HepG2 (cell line): ENCODE results near the gene TKFC. TPM values are rescaled to one million over a fixed set of nuclear protein-coding genes. Genes with fewer than 3 reads are reported as not detected.
A peak's percentile ranks its signal among the peaks of the same experiment; 100 is the strongest.

Experiments used
- ATAC-seq: fragments of 200-7000 bp; cut with Tn5 transposase; 3 replicates; pipeline ENCODE4 v1.9.1; 2020; ENCODE audit warnings: mild to moderate bottlenecking, moderate library complexity
- BruUV-seq: library from RNA; stranded (reverse); fragments of 400-500 nt; replicated peaks from 2 replicates; lab custom pipeline; 2021; lab: Mats Ljungman, UMichigan
- CTCF ChIA-PET: fragments of 300-600 bp; formaldehyde crosslinking; extraction: SDS; loops from one replicate; lab custom pipeline; 2021; ENCODE audit warnings: low total read pairs, inconsistent platforms, low intra/inter-chr PET ratio; lab: Yijun Ruan, JAX
- POLR2A ChIA-PET: fragments of 350-600 bp; sonication (Branson Sonifier 250); formaldehyde crosslinking; loops from one replicate; lab custom pipeline; 2020; ENCODE audit warnings: antibody characterized with exemption, inconsistent platforms; lab: Yijun Ruan, JAX
- DNase-seq: peaks from one replicate; pipeline ENCODE4 v3.0.0-alpha.2; 2015; ENCODE audit warnings: low spot score
- FAIRE-seq: peaks from 3 replicates; lab custom pipeline; 2011; peaks lifted over from hg19 to GRCh38; lab: Jason Lieb, UNC
- H2AFZ ChIP-seq: one replicate; pipeline ENCODE4 v1.6.1; 2011; ENCODE audit warnings: low read length, inconsistent platforms
- H3K27ac ChIP-seq: fragments of 300-600 bp; 3 replicates; pipeline ENCODE4 v1.8.0; 2011; ENCODE audit warnings: mixed run types, mild to moderate bottlenecking, mixed read lengths, low read length, inconsistent platforms; ENCODE audit not compliant: insufficient read depth; ENCODE audit errors: extremely low read length
- H3K27me3 ChIP-seq, 2 experiments: fragments of 200-600 bp in 1 of 2; 2 replicates in 1 of 2; 3 replicates in 1 of 2; pipeline versions ENCODE4 v1.6.0 to v1.8.0; 2011; ENCODE audit warnings: low read length in 2 of 2, mild to moderate bottlenecking in 2 of 2, moderate library complexity in 2 of 2, inconsistent platforms in 1 of 2; ENCODE audit not compliant: insufficient read depth in 2 of 2, control insufficient read depth in 1 of 2
- H3K36me3 ChIP-seq, 2 experiments: fragments of 200-600 bp in 1 of 2; replicated peaks in 1 of 2; 2 replicates in 1 of 2; 3 replicates in 1 of 2; pipeline versions ENCODE4 v1.5.1 to v1.8.0; 2011; ENCODE audit warnings: low read length in 2 of 2, inconsistent platforms in 1 of 2; ENCODE audit not compliant: insufficient read depth in 2 of 2, control insufficient read depth in 1 of 2
- H3K4me1 ChIP-seq: 2 replicates; pipeline ENCODE4 v1.5.1; 2012; ENCODE audit warnings: low read length, inconsistent platforms; ENCODE audit not compliant: insufficient read depth
- H3K4me2 ChIP-seq: 2 replicates; pipeline ENCODE4 v1.6.0; 2011; ENCODE audit warnings: low read depth, low read length, inconsistent platforms
- H3K4me3 ChIP-seq, 3 experiments: fragments of 200-600 bp in 1 of 3; sonication (generic), shearing (Covaris generic) in 1 of 3; replicated peaks in 1 of 3; 2 replicates each; pipeline ENCODE4 v1.5.1; 2011 to 2016; ENCODE audit warnings: low read length in 3 of 3, inconsistent platforms in 2 of 3, low read depth in 2 of 3, mild to moderate bottlenecking in 2 of 3, control low read depth in 1 of 3, mixed read lengths in 1 of 3; ENCODE audit not compliant: insufficient read depth in 1 of 3
- H3K79me2 ChIP-seq: one replicate; pipeline ENCODE4 v1.6.1; 2011; ENCODE audit warnings: low read length, inconsistent platforms; ENCODE audit not compliant: insufficient read depth
- H3K9ac ChIP-seq: 2 replicates; pipeline ENCODE4 v1.6.0; 2011; ENCODE audit warnings: mild to moderate bottlenecking, low read depth, low read length, inconsistent platforms; ENCODE audit not compliant: insufficient read depth
- H3K9me3 ChIP-seq: 2 replicates; pipeline ENCODE4 v1.5.1; 2012; ENCODE audit warnings: mild to moderate bottlenecking, low read length
- H4K20me1 ChIP-seq: 2 replicates; pipeline ENCODE4 v1.6.0; 2011; ENCODE audit warnings: inconsistent platforms, mild to moderate bottlenecking, low read length, moderate library complexity; ENCODE audit not compliant: insufficient read depth
- AGO2 ChIP-seq: fragments of 200-400 bp; formaldehyde crosslinking; optimal IDR thresholded peaks from 2 replicates; pipeline ENCODE3; 2017; ENCODE audit warnings: mild to moderate bottlenecking, low read depth, low read length, moderate library complexity
- ARNT2 ChIP-seq: sonication (generic); formaldehyde crosslinking; IDR thresholded peaks from 2 replicates; pipeline ENCODE4 v1.8.0; 2022; ENCODE audit warnings: mild to moderate bottlenecking, low read depth, missing genetic modification reagents, moderate library complexity
- FIP1L1 ChIP-seq: fragments of 200-400 bp; formaldehyde crosslinking; IDR thresholded peaks from 2 replicates; pipeline ENCODE4 v1.6.1; 2018; ENCODE audit warnings: low read depth, mild to moderate bottlenecking, low read length, moderate library complexity, borderline replicate concordance; ENCODE audit not compliant: insufficient read depth
- MNT ChIP-seq: fragments of 450-650 bp; IDR thresholded peaks from 2 replicates; pipeline ENCODE4 v1.6.1; 2016
- NR2F2 ChIP-seq: IDR thresholded peaks from 2 replicates; pipeline ENCODE4 v1.6.1; 2012; ENCODE audit warnings: low read depth, inconsistent platforms, borderline replicate concordance
- POLR2AphosphoS5 ChIP-seq: IDR thresholded peaks from 2 replicates; pipeline ENCODE4 v1.6.1; 2012; ENCODE audit warnings: low read depth, low read length
- SMYD3 ChIP-seq: sonication (generic); formaldehyde crosslinking; IDR thresholded peaks from 2 replicates; pipeline ENCODE4 v1.8.1; 2023; ENCODE audit warnings: mild to moderate bottlenecking, missing genetic modification reagents
- U2AF1 ChIP-seq: fragments of 200-400 bp; formaldehyde crosslinking; optimal IDR thresholded peaks from 2 replicates; pipeline ENCODE3; 2017; ENCODE audit warnings: mild to moderate bottlenecking, low read depth, low read length
- ZNF20 ChIP-seq: sonication (generic); formaldehyde crosslinking; IDR thresholded peaks from 2 replicates; pipeline ENCODE4 v1.4.0; 2020; ENCODE audit warnings: mild to moderate bottlenecking, moderate library complexity, missing genetic modification reagents
- ZNF224 ChIP-seq: sonication (generic); formaldehyde crosslinking; IDR thresholded peaks from 2 replicates; pipeline ENCODE4 v1.5.0; 2020; ENCODE audit warnings: mild to moderate bottlenecking, missing genetic modification reagents
- whole genome bisulfite sequencing: methylation state at CpG from one replicate; pipeline ENCODE4 v1.1.6; 2017; ENCODE audit warnings: low lambda C conversion rate; 5-methylcytosine and 5-hydroxymethylcytosine counted together
- in situ Hi-C: cut with HindIII; loops from 2 replicates; pipeline ENCODE4 v1.10.0; 2017; ENCODE audit warnings: low pct_unique_long_range_greater_than_20kb; ENCODE audit not compliant: extremely low pct_ligation_motif_present
- intact Hi-C: fragments of 100-400 bp; cut with micrococcal nuclease; formaldehyde crosslinking; loops from one replicate; pipeline ENCODE4 v1.10.0; 2022; ENCODE audit not compliant: unreplicated experiment
- polyA plus RNA-seq, 8 experiments: library from polyadenylated mRNA; depleted of rRNA in 3 of 8; stranded (reverse) in 7 of 8; unstranded in 1 of 8; fragments of >200 nt; fragmentation: Illumina TruSeq in 4 of 8; extraction: Trizol in 4 of 8; gene quantifications; 2 replicates each; pipeline versions ENCODE4 v1.2.1 to v1.2.3, GENCODE V29; 2011 to 2016; ENCODE audit warnings: low read depth in 4 of 8, missing spikeins in 1 of 8, mixed read lengths in 1 of 8; ENCODE audit not compliant: insufficient read depth in 1 of 8
- total RNA-seq, 5 experiments: library from RNA; depleted of rRNA; stranded (reverse); fragments of >200 nt; fragmentation: Illumina TruSeq; extraction: Trizol; gene quantifications; 2 replicates each; pipeline ENCODE4 v1.2.3, GENCODE V29; 2016; ENCODE audit warnings: low read depth in 1 of 5

Gene TKFC
- total and polyA plus RNA-seq, 2 of the 13 experiments (the other 11 are each of a cell fraction or from before 2014, with no cell fraction given) = 147 to 197 TPM

- Histone ChIP-seq H3K9me3 (no peaks in the 10 kb centered on the region), H3K27me3 (no peaks in the 10 kb centered on the region), H3K4me2 (no peak overlapping the region), H3K79me2 (no peaks in the 10 kb centered on the region), H3K9ac (no peak overlapping the region), H3K4me1 (no peaks in the 10 kb centered on the region), H3K36me3 (peaks cover 49 to 73% of the 10 kb centered on the region in 2 experiments), H3K27ac (no peak overlapping the region), H3K4me3 (no peak overlapping the region), H4K20me1 (peaks cover 7% of the 10 kb centered on the region; the same call in 1 of the 2 replicates), H2AFZ (no peak overlapping the region)
- ChIA-PET CTCF (no interaction called here), POLR2A (no interaction called here)
- intact Hi-C loops = no loop called here
- in situ Hi-C loops = no loop called here
- 99% methylated on average over 21 of the region's 29 CpGs for WGBS
- BruUV-seq = no TSS peak
- ATAC-seq (no peak), DNase-seq (no peak), FAIRE-seq (no peak)
- TF ChIP-seq ZNF20 (CRISPR knock-in tag) (no peak), ZNF224 (no peak), SMYD3 (CRISPR knock-in tag) (no peak), NR2F2 (no peak), MNT (no peak), FIP1L1 (no peak), POLR2AphosphoS5 (peak; percentile 12; the same call in 1 of the 2 replicates), AGO2 (peak; percentile 57), ARNT2 (no peak), U2AF1 (no peak)
Observed at GRCh38 chr11:61343792-61344745, 11.0 kb downstream of the TKFC start.
